Type B pancreatic cell (in vitro differentiated cells): Measurements from ENCODE around the gene PDGFA. TPM values are rescaled to one million over a fixed set of nuclear protein-coding genes. Genes with fewer than 3 reads are reported as not detected.

ENCODE experiments used
- DNase-seq: peaks from one replicate; pipeline ENCODE4 v3.0.0; 2021; ENCODE audit warnings: mixed read lengths; ENCODE audit not compliant: unreplicated experiment; ENCODE audit errors: extremely low spot score
- H3K27ac Mint-ChIP-seq: 2 replicates; pipeline ENCODE4 v1.8.0; 2021; ENCODE audit warnings: mild to moderate bottlenecking, mixed read lengths
- H3K27me3 Mint-ChIP-seq: 2 replicates; pipeline ENCODE4 v1.8.0; 2021; ENCODE audit warnings: mixed read lengths
- H3K36me3 Mint-ChIP-seq: 2 replicates; pipeline ENCODE4 v1.8.0; 2021; ENCODE audit warnings: mixed read lengths
- H3K4me1 Mint-ChIP-seq: one replicate; pipeline ENCODE4 v1.8.0; 2021; ENCODE audit warnings: mixed read lengths; ENCODE audit not compliant: unreplicated experiment
- H3K4me3 Mint-ChIP-seq: 2 replicates; pipeline ENCODE4 v1.8.0; 2021; ENCODE audit warnings: mild to moderate bottlenecking, mixed read lengths
- H3K9me3 Mint-ChIP-seq: 2 replicates; pipeline ENCODE4 v1.8.0; 2021; ENCODE audit warnings: mixed read lengths
- CTCF ChIP-seq: fragments of 200-600 bp; sonication (generic); conservative IDR thresholded peaks from 2 replicates; pipeline ENCODE4 v1.5.0; 2021; ENCODE audit warnings: antibody characterized with exemption, mild to moderate bottlenecking
- total RNA-seq: library from RNA; stranded (reverse); gene quantifications from 2 replicates; pipeline ENCODE4 v1.2.1, GENCODE V29; 2021; ENCODE audit warnings: low replicate concordance

The PDGFA gene
- total RNA-seq, 1 donor from 2014 or later, result 28.1 TPM

- no peaks in the 10 kb centered on the region for H3K9me3 Mint-ChIP-seq
- no peaks in the 10 kb centered on the region for H3K36me3 Mint-ChIP-seq
- H3K4me3 Mint-ChIP-seq, result no peak overlapping the region
- TF ChIP-seq CTCF, result no peak
- peaks cover 9% of the 10 kb centered on the region for H3K27me3 Mint-ChIP-seq
- H3K27ac Mint-ChIP-seq, result no peak overlapping the region
- peaks cover 9% of the 10 kb centered on the region for H3K4me1 Mint-ChIP-seq
- DNase-seq, result no peak
These were observed 65.1 kb downstream of the PDGFA start for GRCh38 chr7:454356-455109.

- no peak overlapping the region for H3K27ac Mint-ChIP-seq
- no peaks in the 10 kb centered on the region for H3K36me3 Mint-ChIP-seq
- peaks cover 9% of the 10 kb centered on the region for H3K4me1 Mint-ChIP-seq
- no peak for TF ChIP-seq CTCF
- H3K27me3 Mint-ChIP-seq, result peaks cover 11% of the 10 kb centered on the region
- H3K4me3 Mint-ChIP-seq, result no peak overlapping the region
- H3K9me3 Mint-ChIP-seq, result no peaks in the 10 kb centered on the region
- no peak for DNase-seq
These were observed 65.9 kb downstream of the PDGFA start for GRCh38 chr7:453597-454306.

- H3K27me3 Mint-ChIP-seq, result peaks cover 12% of the 10 kb centered on the region
- no peak overlapping the region for H3K27ac Mint-ChIP-seq
- H3K9me3 Mint-ChIP-seq, result no peaks in the 10 kb centered on the region
- peaks cover 9% of the 10 kb centered on the region for H3K4me1 Mint-ChIP-seq
- no peaks in the 10 kb centered on the region for H3K36me3 Mint-ChIP-seq
- no peak for TF ChIP-seq CTCF
- no peak overlapping the region for H3K4me3 Mint-ChIP-seq
- DNase-seq, result no peak
These were observed 66.7 kb downstream of the PDGFA start for GRCh38 chr7:452791-453455.

GRCh38 chr7:452226-452751, 67.4 kb downstream of the PDGFA start:
- Mint-ChIP-seq H3K27ac (no peak overlapping the region), H3K9me3 (no peaks in the 10 kb centered on the region), H3K27me3 (peaks cover 12% of the 10 kb centered on the region), H3K36me3 (no peaks in the 10 kb centered on the region), H3K4me1 (peaks cover 9% of the 10 kb centered on the region), H3K4me3 (no peak overlapping the region)
- no peak for TF ChIP-seq CTCF
- DNase-seq, result no peak

GRCh38 chr7:451255-452225, 68.1 kb downstream of the PDGFA start:
- TF ChIP-seq CTCF, result no peak
- Mint-ChIP-seq H3K4me3 (no peak overlapping the region), H3K36me3 (no peaks in the 10 kb centered on the region), H3K9me3 (no peaks in the 10 kb centered on the region), H3K4me1 (peaks cover 9% of the 10 kb centered on the region), H3K27me3 (peaks cover 12% of the 10 kb centered on the region), H3K27ac (no peak overlapping the region)
- no peak for DNase-seq
